ENCODE data around the gene ZC2HC1B.

The ZC2HC1B gene

DNA sequence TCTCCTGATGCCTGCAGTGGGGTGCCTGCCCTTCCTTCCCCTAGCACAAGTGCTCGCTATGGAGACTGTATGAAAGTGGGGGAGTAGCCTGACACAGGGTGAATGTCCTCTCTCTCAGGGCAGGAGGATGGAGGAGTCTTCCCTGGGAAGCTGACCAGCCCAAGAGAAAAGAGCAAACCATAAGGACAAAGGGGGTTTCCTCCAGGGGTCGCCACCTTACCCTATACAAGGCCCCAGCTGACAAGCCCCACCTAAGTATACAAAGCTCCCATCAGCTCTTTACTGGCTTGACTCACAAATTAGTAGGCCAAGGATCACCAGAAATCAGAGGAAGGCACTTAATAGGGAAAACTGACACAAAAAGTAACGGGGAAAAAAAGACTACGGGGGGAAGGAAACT lies 89.6 kb downstream of the ZC2HC1B start:
- no peak for TF ChIP-seq POLR2AphosphoS5 (IDR thresholded peaks at IDR 0.05; ENCODE audit: low read depth, low read length)
- TF ChIP-seq, protein P1, sequence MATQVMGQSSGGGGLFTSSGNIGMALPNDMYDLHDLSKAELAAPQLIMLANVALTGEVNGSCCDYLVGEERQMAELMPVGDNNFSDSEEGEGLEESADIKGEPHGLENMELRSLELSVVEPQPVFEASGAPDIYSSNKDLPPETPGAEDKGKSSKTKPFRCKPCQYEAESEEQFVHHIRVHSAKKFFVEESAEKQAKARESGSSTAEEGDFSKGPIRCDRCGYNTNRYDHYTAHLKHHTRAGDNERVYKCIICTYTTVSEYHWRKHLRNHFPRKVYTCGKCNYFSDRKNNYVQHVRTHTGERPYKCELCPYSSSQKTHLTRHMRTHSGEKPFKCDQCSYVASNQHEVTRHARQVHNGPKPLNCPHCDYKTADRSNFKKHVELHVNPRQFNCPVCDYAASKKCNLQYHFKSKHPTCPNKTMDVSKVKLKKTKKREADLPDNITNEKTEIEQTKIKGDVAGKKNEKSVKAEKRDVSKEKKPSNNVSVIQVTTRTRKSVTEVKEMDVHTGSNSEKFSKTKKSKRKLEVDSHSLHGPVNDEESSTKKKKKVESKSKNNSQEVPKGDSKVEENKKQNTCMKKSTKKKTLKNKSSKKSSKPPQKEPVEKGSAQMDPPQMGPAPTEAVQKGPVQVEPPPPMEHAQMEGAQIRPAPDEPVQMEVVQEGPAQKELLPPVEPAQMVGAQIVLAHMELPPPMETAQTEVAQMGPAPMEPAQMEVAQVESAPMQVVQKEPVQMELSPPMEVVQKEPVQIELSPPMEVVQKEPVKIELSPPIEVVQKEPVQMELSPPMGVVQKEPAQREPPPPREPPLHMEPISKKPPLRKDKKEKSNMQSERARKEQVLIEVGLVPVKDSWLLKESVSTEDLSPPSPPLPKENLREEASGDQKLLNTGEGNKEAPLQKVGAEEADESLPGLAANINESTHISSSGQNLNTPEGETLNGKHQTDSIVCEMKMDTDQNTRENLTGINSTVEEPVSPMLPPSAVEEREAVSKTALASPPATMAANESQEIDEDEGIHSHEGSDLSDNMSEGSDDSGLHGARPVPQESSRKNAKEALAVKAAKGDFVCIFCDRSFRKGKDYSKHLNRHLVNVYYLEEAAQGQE (IDR thresholded peaks at IDR 0.05; ENCODE audit: insufficient read depth in 1 of 2, low read depth in 2 of 2, low read length in 2 of 2) = no peak
- TF ChIP-seq FOXP2 (optimal IDR thresholded peaks at IDR 0.05; ENCODE audit: borderline replicate concordance, extremely low read depth, extremely low read length, insufficient read depth) = no peak
- TF ChIP-seq TAF1 (IDR thresholded peaks at IDR 0.05; ENCODE audit: borderline replicate concordance, insufficient read depth, low read length) = no peak
- TF ChIP-seq SIN3A (IDR thresholded peaks at IDR 0.05; ENCODE audit: borderline replicate concordance, insufficient read depth, low read length) = no peak

DNA sequence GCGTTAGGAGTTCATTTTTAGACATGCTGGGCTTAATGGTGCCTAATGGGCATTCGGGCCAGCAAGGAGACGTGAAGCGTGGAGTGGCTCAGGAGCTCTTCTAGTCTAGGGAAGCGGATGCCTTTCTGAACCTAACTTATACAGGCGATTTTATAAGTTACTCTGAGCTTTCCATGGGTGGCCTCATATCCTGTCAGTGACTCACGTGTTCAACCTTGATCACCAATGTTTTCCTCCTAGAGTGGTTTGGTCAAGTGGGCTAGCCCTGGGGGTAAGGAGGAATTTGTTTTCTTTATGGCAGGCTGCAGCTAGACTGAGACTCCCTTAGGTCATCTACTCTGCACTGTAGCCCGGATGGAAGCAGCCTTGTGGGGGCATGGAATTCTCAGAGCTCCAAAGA lies 91.7 kb downstream of the ZC2HC1B start:
- no peak for TF ChIP-seq TAF1 (IDR thresholded peaks at IDR 0.05; ENCODE audit: borderline replicate concordance, insufficient read depth, low read length)
- no peak for TF ChIP-seq FOXP2 (optimal IDR thresholded peaks at IDR 0.05; ENCODE audit: borderline replicate concordance, extremely low read depth, extremely low read length, insufficient read depth)
- no peak for TF ChIP-seq POLR2AphosphoS5 (IDR thresholded peaks at IDR 0.05; ENCODE audit: low read depth, low read length)
- no peak for TF ChIP-seq SIN3A (IDR thresholded peaks at IDR 0.05; ENCODE audit: borderline replicate concordance, insufficient read depth, low read length)
- TF ChIP-seq, protein P1 (IDR thresholded peaks at IDR 0.05; ENCODE audit: insufficient read depth in 1 of 2, low read depth in 2 of 2, low read length in 2 of 2) = no peak

DNA sequence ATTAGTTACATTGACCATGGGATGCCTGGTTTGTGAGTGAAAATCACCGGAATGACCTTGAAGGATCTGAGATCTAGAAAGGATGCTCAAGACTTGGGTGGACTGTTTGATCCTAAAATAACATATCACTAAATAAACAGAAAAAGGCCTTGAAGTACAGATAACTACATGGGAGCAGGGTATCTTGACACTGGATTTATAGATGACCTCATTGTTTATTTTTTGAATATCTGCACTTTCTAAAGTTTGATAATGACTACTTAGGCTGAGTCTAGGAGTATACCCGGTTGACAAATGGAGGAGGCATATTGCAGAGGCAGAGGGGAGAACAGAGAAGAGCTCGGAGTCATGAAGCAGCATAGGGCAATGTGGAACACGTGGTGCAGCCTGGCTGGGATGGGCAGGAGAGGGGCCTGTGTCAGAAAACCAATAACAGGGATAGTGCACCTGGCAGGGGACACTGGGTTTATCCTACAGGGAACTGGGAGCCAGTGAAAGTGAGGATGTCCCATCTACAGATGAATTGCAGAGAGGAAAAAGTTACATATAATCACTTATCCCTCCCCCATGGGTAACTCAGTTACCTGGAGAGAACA lies 93.5 kb downstream of the ZC2HC1B start:
- TF ChIP-seq TAF1 (IDR thresholded peaks at IDR 0.05; ENCODE audit: borderline replicate concordance, insufficient read depth, low read length) (no peak), POLR2AphosphoS5 (IDR thresholded peaks at IDR 0.05; ENCODE audit: low read depth, low read length) (no peak), FOXP2 (optimal IDR thresholded peaks at IDR 0.05; ENCODE audit: borderline replicate concordance, extremely low read depth, extremely low read length, insufficient read depth) (no peak), SIN3A (IDR thresholded peaks at IDR 0.05; ENCODE audit: borderline replicate concordance, insufficient read depth, low read length) (no peak)
- TF ChIP-seq, protein P1 (IDR thresholded peaks at IDR 0.05; ENCODE audit: insufficient read depth in 1 of 2, low read depth in 2 of 2, low read length in 2 of 2) = no peak

DNA sequence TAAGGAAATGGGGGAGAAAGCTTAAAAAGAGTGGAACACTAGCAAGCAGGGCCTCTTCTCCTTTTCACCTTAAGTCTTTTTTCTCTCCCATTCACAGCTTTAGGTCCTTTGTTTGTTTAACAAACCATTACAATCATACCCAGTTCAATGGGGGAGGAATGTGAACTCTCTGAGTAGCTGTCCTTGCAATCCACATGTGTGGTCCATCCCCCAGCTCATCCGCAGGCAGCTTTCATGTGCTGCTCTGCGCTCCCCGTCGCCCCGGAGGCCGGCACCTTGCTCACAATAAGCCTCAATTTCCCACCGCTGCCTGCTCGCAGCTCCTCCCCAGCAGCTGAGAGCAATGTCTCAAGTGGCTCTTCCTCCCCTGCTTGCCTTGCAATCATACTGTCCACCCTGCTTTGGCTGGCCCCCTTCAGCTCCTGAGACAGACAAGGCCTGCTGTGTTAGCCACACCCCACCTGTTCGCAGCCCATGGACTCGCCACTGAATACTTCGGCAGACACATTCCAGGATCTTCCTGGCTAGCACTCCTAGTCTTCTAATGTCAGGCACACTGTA lies 94.6 kb downstream of the ZC2HC1B start:
- TF ChIP-seq TAF1 (IDR thresholded peaks at IDR 0.05; ENCODE audit: borderline replicate concordance, insufficient read depth, low read length) (no peak), POLR2AphosphoS5 (IDR thresholded peaks at IDR 0.05; ENCODE audit: low read depth, low read length) (no peak), FOXP2 (optimal IDR thresholded peaks at IDR 0.05; ENCODE audit: borderline replicate concordance, extremely low read depth, extremely low read length, insufficient read depth) (no peak)
- TF ChIP-seq, protein P1 (IDR thresholded peaks at IDR 0.05; ENCODE audit: insufficient read depth in 1 of 2, low read depth in 2 of 2, low read length in 2 of 2) = no peak

All from PFSK-1 (cell line).